HG03378 (cell line): ENCODE data around the gene SORL1.
"Not testable (repeated sequence)": the region's sequence is repeated elsewhere in the genome, so short reads cannot be mapped to it uniquely, and the experiment has no call there.

ENCODE experiments used
- ATAC-seq: cut with Tn5 transposase; IDR thresholded peaks from one replicate; pipeline ENCODE4 v1.9.1; 2021; ENCODE audit warnings: mild to moderate bottlenecking, moderate library complexity; ENCODE audit not compliant: unreplicated experiment

Gene SORL1

DNA sequence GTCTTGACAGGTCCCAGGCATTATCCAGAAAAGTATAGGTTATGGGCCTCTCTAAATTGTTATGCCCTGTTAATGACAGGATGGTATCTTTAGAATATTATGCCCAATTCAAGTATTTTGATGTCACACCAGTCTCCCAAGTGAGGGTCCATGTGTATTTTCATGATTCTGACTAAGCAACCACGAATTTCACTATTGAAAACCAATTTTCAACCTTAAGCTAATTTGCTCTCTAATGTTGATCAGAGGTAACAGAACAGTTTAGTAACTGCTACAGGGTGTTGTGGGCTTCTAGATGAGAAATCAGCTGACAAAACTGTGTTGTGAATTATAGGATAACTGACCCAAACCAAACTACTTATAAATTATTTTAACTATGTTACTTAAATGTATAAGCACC, 48.6 kb downstream of the SORL1 start:
- no peak for ATAC-seq

DNA sequence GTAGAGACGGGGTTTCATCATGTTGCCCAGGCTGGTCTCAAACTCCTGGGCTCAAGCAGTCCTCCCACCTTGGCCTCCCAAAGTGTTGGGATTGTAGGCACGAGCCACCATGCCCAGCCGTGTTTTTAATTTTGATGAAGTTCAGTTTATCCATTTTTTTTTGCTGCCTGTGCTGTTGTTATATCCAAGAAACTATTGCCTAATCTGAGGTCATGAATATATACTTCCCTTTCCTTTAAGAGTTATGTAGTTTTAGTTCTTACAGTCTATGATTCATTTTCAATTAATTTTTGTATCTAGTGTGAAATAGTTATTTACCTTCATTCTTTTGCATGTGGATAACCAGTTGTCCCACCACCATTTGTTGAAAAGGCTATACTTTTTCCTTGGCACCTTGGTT, 50.9 kb downstream of the SORL1 start:
- no peak for ATAC-seq

DNA sequence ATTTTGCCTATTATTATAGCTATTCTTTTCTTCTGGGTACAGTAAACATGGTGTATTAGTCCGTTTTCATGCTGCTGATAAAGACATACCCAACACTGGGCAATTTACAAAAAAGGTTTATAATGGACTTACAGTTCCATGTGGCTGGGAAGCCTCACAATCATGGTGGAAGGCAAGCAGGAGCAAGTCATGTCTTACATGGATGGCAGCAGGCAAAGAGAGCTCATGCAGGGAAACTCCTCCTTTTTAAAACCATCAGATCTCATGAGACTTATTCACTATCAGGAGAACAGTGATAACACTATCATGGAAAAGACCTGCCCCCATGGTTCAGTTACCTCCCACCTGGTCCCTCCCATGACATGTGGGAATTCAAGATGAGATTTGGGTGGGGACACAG, 54.1 kb downstream of the SORL1 start:
- not testable (repeated sequence) for ATAC-seq

DNA sequence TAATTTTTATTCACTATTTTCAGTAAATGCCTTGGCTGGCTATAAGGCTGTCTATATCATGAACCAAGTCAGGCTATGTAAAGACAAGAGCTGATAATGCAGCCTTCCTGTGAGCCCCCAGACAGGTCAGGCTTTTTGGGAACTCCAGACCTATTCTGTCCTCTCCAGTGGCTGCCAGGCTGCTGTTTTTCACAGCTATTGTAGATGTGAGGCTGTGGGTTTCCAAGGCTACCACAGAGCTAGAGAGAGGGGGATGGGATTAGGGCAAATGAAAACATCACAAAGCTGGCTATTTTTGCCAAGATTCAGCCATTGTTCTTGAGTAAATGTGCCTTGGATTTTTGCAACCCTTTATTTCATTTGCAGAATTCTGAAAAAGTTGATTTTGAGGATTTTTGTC, 56.3 kb downstream of the SORL1 start:
- no peak for ATAC-seq

DNA sequence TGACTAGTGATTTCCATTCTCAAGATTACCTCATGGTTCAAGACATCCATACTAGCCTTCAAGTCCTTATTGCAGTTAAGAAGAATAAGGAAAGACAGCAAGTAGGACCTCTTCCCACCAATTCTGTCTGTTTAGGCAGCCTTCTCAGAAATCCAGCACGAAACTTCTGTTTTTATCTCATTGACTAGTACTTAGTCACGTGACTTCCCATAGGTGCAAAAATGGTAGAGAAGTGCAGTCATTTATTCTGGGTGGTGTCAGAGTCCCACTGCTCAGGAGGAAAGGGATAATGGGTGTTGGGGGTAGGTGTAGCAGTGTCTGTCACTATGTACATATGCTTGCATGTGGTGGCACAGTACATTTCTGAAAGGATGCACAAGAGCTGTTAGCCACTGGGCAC, 58.3 kb downstream of the SORL1 start:
- no peak for ATAC-seq

DNA sequence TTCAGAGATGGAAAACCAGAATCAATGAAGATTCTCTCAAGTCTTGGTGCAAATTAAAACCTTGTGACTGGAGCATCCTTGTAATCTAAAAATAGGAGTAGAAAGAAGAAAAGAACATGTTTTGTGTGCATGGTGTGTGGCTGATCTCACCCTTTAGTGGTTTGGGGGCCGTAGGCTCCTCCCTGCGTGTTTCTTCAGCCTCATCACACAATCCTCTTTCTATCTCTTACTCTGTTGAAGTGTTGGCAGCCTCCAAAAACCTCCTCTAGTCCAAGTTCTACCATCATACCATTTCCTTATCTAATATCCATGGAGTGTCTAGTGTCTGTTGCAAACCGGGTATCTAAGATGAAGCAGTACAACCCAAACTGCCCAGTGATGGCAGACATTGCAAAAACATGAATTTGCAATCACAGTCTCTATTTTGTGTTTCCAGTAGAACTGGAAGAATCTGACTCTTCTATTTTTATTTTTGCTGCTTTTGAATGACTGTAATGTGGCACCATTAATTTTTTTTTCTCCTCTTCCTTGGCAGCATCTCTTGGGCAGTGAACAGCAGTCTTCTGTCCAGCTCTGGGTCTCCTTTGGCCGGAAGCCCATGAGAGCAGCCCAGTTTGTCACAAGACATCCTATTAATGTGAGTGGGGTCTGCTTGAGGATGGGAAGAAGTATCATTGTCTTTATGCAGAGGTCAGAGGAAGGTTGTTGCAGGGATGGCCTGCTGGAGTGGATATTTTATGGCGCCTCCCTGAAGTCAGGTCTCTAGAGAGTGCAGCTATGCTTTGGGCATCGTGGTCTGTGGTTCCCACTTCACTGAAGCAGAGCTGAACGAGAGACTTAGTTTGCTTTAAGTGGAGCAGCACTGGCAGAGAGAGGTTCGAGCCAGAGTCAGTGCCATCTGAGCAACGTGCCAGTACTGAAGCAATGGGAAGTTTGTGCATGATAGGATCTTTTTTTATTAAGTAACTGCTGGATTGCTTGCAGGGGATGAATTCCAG, 60.7 kb downstream of the SORL1 start:
- no peak for ATAC-seq

DNA sequence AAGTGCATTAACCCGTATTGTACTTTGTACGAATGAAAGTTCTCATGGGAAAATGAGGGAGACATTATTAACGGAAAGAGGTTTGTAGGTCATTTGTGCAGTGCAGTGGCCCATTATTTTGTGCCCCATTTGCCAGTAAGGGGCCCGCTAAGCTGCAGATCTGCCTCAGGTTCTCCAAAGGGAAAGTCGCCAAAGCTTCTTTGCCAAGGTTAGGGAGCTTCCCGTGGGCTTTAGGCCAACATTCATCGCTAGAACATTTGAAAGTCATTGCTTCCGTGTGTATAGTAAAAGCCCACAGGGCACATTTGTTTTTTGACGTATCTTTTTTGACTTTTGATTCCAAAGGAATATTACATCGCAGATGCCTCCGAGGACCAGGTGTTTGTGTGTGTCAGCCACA, 61.7 kb downstream of the SORL1 start:
- ATAC-seq = no peak

DNA sequence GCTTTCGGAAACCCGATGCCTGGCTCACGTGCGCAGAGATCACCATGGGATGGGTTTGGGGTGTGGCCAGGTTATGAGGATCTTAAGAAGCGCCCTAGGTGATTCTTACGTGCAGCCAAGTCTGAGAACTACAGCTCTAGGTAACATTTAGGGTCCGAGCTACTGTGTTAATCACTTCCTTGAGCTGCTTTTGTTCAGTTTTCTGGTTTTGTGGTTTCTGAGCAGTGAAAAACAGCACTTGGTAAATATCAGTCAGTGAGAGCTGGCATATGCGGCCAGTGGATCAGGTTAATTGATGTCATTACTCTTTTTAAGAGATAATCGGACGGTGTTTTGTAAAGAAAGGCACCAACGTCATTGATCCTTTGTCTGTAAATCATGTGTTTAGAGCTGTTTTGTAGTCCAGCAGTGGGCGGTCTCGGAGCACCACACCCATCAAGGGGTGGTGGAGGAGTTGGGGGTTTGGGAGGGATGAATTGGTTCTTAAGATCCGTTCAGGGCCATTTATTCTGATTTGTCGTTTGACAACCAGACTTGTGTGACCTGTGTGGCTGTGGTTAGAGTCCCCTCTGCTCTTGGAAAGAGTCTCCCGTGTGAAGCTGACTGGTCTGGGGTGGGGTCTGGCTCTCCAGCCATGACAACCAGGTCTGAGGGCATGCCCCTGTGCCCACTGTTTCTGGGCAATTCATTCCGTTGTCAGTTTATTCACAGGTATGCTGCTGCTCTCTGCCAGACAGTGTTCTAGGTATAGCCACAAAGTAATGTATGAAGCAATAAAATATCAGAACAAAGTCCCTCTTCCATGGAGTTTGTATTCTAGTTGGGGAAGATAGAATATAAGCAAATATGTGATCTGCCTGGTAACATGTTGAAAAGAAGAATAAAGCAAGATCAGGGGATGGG, 62.6 kb downstream of the SORL1 start:
- no peak for ATAC-seq

DNA sequence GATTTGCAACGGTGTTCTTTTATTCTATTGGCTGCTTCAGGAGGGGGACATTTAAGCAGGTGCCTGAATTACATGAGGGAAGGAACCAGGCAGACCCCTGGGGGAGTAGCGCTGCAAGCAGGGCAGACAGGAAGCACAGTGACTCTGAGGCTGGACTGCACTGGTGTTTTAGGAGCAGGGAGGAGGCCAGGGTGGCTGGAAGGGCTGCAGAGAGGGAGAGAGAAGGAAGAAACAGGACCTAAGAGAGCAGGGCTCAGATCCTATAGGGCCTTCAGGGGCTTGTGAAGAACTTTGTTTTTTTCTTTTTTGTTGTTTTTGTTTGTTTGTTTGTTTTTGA, 63.2 kb downstream of the SORL1 start:
- no peak for ATAC-seq

DNA sequence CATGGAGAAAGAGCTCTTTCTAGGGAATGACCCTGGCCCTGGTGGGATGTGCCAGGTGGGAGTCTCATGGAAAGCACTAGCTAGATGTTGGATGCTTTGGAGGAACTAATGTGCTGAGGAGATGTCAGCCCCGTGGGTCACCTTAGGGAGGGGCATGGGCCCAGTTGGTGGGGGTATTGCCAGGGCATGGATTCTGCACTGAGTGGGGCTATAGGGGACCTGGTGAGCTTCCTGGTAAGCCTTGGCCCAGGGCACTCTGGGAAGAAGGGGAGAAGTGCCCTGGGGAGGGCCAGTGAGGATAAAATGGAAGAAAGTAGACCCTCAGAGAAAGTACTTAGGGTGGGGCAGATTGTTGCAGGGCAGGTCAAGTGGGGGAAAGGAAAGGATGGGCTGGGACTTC, 65.9 kb downstream of the SORL1 start:
- no peak for ATAC-seq

DNA sequence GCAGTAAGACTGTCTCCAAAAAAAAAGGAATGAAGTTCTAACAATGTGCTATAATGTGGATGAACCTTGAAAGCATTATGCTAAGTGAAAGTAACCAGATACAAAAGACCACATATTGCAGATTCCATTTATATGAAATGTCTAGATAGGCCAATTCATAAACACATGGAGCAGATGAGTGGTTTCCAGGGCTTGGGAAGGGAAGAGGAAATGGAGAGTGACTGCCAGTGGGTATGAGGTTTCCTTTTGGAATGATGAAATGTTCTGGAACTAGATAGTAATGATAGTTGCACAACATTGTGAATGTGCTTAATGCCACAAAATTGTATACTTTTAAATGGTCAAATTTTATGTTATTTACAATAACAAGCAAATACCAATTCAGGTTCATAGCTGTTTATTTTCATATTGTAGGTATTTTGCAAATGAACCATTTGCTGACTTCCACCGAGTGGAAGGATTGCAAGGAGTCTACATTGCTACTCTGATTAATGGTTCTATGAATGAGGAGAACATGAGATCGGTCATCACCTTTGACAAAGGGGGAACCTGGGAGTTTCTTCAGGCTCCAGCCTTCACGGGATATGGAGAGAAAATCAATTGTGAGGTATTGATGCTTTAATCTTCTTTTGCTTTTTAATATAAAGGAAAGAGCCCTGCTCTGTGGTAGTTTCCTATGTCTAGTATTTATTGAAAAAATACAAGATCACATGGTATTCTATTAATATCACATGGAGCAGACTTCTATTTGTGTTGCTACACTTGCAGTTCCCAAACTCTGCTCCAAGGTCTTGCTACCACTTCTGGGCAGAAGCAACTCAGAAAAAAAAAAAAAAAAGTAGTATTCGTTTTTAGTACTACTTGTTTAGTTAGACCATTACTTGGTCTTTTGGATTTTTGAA, 68.4 kb downstream of the SORL1 start:
- ATAC-seq = no peak

DNA sequence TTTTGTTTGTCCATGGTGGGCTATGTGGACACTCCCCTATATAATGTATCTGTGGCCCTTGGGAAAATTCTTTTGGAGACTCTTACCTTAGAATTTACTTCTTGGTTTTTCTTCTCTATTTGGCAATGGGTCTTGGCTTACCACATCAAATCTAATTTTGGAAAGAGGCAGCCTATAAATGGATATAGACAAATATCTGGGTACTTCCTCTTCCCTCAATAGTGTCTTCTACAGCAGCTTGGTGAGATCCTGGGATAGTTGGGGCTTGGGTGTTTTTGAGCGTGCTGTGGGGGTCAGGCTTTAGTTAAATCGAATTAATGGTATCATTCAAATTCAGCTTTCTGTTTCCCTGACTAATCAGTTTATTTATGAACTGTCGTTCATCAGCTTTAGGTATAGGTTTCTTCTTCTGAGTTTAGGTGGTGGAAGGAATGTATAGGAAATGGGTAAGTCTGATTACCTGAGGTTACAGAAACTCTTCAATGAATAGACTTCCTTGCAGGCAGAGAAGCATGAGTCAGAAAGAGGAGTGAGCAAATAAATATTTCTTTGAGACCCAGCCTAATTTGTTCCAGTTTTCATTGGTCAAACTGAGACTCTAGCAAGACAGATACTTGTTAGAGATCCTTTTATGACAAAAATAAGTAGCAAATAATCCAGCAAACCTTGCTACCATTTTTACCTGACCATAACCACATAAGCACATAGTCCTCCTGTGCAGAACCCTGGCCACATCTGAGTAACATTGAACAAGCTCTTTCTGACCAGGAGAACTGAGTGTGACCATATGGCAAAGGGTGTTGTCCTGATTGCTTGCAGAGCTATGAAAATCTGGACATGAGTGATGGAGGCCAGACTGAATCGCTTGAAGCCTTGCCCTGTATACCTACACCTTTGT, 69.3 kb downstream of the SORL1 start:
- ATAC-seq = no peak

DNA sequence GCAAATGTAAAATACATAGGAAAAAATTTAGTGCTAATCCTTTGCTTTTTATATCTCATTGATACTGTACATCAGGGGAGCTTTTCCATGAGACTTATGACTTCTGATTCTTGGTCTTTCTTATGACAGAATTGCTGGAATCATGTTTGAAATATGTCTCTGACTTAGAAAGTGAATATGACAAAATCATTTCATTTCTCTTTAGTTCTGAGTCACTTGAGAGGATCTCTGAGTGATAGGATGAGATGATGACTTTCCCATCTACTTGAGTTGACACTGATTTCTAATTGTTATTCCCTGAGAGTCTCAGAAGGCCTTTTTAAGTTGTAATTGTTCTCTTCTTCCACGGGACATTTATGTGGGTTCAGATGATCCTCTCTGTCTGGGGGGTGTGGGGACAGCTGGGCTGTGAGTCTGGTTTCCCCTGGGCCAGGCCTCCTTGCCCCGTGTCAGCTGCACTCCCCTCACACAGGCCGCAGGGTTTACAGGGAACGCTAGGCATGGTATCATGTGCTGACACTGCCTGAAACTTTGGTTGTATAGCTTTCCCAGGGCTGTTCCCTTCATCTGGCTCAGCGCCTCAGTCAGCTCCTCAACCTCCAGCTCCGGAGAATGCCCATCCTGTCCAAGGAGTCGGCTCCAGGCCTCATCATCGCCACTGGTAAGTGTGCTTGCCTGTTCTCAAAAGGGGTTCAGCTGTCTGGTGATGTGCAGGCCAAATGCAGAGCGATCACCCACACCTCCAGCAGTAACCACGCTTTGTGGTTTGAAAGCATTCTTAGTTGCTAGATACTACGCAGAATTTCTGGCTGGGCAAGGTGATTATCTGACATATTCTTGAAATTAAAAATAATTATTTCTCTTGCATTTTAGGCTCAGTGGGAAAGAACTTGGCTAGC, 70.2 kb downstream of the SORL1 start:
- no peak for ATAC-seq

DNA sequence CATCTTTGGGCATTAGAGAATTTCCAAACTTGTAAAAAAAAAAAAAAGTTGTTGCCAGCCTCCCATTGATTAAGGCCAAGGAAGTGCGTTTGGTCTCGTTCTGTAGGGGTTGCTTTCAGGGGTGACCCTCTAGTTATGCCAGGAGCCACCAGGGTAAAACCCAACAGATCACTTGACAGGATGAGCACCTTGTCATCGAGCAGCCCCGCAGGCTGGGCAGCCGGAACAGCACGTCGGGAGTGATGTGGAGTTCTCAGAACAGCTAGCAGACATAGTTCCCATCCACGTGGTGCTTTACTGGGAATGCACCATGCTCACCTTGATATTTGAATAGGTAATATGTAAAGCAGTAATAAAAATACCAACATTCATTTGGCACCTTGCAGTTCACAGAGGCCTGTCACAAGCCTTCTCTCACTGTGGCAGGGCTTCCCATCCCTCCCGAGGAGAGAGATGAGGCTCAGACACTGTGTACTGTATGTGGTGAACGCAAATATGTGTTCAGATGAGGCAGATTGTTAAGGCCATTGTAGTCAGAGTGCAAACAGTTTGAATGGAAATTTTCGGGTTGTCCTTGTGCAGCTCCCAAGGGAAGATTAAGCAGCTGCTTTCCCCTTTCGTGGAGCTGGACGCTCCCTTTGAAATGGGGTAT, 71.6 kb downstream of the SORL1 start:
- ATAC-seq = no peak

DNA sequence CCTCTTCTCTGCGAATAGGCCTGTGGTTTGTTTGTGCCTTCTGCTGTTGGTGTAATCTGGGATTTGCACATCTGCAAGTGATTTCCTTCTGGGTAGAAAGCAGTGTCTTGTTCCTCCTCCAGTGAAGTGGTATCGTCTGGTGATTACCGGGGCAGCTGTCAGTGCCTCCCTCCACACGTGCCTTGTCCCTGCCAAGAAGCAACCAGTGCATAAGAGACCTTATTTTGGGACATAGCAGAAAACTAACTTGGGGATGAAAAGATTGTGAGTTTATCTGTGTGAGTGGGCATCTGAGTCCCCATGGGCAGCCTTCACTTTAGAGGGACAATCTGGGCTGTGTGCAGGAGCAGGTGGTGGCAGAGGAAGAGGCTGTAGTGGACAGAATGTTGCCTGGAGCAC, 72.1 kb downstream of the SORL1 start:
- ATAC-seq = no peak

DNA sequence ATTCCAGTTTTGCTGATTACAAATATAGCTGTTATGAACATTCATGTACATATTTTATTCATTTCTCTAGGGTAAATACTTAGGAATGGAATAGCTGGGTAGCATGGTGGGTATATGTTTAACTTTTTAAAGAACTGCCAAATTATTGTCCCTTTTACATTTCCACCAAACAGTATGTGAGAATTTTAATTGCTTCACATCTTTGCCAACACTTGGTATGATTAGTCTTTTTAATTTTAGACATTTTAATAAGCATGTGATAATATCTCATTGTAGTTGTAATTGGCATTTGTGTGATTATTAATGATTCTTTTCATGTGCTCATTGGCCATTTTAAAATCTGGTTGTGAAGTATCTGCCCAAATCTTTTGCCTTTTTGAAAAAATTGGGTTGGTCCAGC, 73.3 kb downstream of the SORL1 start:
- ATAC-seq = no peak

DNA sequence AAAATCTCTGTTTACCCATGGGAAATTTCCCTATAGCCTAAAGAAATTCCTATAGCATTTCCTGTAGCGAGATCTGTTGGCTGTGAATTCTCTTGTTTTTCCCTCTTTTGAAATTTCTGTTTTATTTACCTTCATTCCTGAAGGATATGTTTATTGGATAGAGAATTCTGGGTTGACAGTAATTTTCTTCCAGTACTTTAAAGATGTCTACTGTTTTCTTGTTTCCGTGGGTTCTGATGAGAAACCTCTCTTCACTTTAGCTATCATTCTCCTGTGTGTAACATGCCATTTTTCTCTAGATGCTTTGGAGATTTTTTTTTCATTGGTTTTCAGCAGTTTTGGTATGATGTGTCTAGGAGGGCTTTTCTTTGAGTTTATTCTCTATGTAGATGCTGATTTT, 78.1 kb downstream of the SORL1 start:
- ATAC-seq = no peak

DNA sequence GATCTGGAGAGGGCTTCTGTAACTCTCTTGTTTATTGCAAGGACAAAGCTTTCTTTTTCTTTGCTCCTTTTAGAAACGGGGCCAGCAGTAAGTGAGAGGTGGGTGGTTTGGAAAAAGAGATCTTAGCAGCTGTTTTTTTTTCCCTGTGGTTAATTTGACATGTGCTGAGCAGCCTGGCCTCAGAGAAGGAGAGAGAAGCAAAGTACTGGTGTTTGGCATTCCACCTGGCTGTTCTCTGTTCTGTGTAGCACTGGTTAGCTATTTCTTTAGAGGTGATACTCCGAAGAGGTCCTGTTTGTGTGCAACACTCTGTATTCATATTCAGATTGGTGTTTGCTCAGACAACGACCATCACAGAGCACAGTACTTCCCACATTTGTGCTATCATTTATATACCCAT, 81.5 kb downstream of the SORL1 start:
- ATAC-seq = no peak
